ENCODE measurements around the gene MAP3K9.
A peak's percentile ranks its signal among the peaks of the same experiment; 100 is the strongest.

Gene MAP3K9

GRCh38 chr14:70821584-70822529 lies 12.5 kb upstream of the MAP3K9 start:
- H3F3A ChIP-seq (ENCODE audit: low read depth), result no peaks in the 10 kb centered on the region
- peaks cover 20% of the 10 kb centered on the region for H3K4me1 ChIP-seq (ENCODE audit: insufficient read depth, low read length, poor library complexity, severe bottlenecking)
- H4K20me1 ChIP-seq (ENCODE audit: insufficient read depth, low read length, poor library complexity, severe bottlenecking), result no peaks in the 10 kb centered on the region
- peaks cover 11% of the 10 kb centered on the region for H3K27me3 ChIP-seq (ENCODE audit: insufficient read depth, low read length, poor library complexity, severe bottlenecking)
- peak overlapping the region; percentile 90 for H3K4me2 ChIP-seq (ENCODE audit: low read depth, low read length, poor library complexity, severe bottlenecking)
- no peaks in the 10 kb centered on the region for H3K79me2 ChIP-seq (ENCODE audit: insufficient read depth, low read length)
- H3K4me3 ChIP-seq (ENCODE audit: low read length, poor library complexity, severe bottlenecking), result peak overlapping the region; percentile 82
- H3K9me2 ChIP-seq (replicated peaks; ENCODE audit: low read depth, low read length), result no peaks in the 10 kb centered on the region
- no peaks in the 10 kb centered on the region for H3K36me3 ChIP-seq (ENCODE audit: insufficient read depth, low read length)
- H3K9me3 ChIP-seq (ENCODE audit: insufficient read depth, low read depth, low read length), result no peaks in the 10 kb centered on the region
- H3K9ac ChIP-seq (ENCODE audit: low read depth, low read length, poor library complexity, severe bottlenecking), result peak overlapping the region; percentile 78
- TF ChIP-seq EZH2phosphoT487 (IDR thresholded peaks at IDR 0.05; ENCODE audit: borderline replicate concordance), result no peak
- TF ChIP-seq CTCF (conservative IDR thresholded peaks at IDR 0.05; ENCODE audit: low read length), result no peak
- peak overlapping the region; percentile 99 for H2AFZ ChIP-seq (ENCODE audit: low read length)

DNA sequence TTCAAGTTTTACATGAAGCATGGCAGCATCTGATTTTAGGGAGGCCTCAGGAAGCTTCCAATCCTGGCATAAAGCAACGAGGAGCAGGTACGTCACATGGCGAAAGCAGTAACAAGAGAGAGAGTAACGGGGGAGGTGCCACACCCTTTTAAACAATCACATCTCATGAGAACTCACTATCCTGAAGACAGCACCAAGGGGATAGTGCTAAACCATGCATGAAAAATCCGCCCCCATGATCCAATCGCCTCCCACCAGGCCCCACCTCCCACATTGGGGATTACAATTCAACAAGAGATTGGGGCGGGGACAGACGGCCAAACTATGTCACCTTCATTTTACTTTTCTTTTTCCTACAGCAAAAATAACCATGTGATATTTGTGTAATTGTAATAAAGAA lies 7.2 kb upstream of the MAP3K9 start:
- peaks cover 11% of the 10 kb centered on the region for H3K27me3 ChIP-seq (ENCODE audit: insufficient read depth, low read length, poor library complexity, severe bottlenecking)
- H3K4me2 ChIP-seq (ENCODE audit: low read depth, low read length, poor library complexity, severe bottlenecking), result no peak overlapping the region
- H3K4me1 ChIP-seq (ENCODE audit: insufficient read depth, low read length, poor library complexity, severe bottlenecking), result peaks cover 5% of the 10 kb centered on the region
- H3K79me2 ChIP-seq (ENCODE audit: insufficient read depth, low read length), result no peaks in the 10 kb centered on the region
- no peak overlapping the region for H3K4me3 ChIP-seq (ENCODE audit: low read length, poor library complexity, severe bottlenecking)
- TF ChIP-seq CTCF (conservative IDR thresholded peaks at IDR 0.05; ENCODE audit: low read length) (no peak), EZH2phosphoT487 (IDR thresholded peaks at IDR 0.05; ENCODE audit: borderline replicate concordance) (no peak)
- no peaks in the 10 kb centered on the region for H3K36me3 ChIP-seq (ENCODE audit: insufficient read depth, low read length)
- no peak overlapping the region for H2AFZ ChIP-seq (ENCODE audit: low read length)
- no peak overlapping the region for H3K9ac ChIP-seq (ENCODE audit: low read depth, low read length, poor library complexity, severe bottlenecking)
- no peaks in the 10 kb centered on the region for H3K9me3 ChIP-seq (ENCODE audit: insufficient read depth, low read depth, low read length)
- no peaks in the 10 kb centered on the region for H4K20me1 ChIP-seq (ENCODE audit: insufficient read depth, low read length, poor library complexity, severe bottlenecking)
- no peaks in the 10 kb centered on the region for H3K9me2 ChIP-seq (replicated peaks; ENCODE audit: low read depth, low read length)
- no peaks in the 10 kb centered on the region for H3F3A ChIP-seq (ENCODE audit: low read depth)

DNA sequence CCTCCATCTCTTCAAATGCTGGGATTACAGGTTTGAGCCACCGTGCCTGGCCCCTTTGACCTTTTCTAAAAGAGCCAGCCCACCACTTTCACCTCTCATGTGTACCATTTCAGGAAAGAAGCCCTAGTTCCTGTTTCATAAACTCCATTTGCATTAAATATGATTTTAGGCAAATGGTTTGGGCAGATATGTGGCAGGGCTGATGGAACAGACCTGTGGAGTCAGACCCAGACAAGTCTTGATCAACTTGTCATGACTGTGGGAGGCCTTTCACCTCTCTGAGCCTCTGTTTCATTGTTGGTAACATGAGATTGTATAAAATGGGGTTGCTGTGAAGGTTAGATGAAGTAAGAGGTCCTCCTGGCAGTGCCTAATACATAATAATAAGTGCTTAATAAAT lies 5.2 kb upstream of the MAP3K9 start:
- H4K20me1 ChIP-seq (ENCODE audit: insufficient read depth, low read length, poor library complexity, severe bottlenecking), result no peaks in the 10 kb centered on the region
- H3K4me3 ChIP-seq (ENCODE audit: low read length, poor library complexity, severe bottlenecking), result no peak overlapping the region
- no peaks in the 10 kb centered on the region for H3K9me3 ChIP-seq (ENCODE audit: insufficient read depth, low read depth, low read length)
- no peaks in the 10 kb centered on the region for H3K9me2 ChIP-seq (replicated peaks; ENCODE audit: low read depth, low read length)
- TF ChIP-seq CTCF (conservative IDR thresholded peaks at IDR 0.05; ENCODE audit: low read length) (no peak), EZH2phosphoT487 (IDR thresholded peaks at IDR 0.05; ENCODE audit: borderline replicate concordance) (no peak)
- no peak overlapping the region for H3K9ac ChIP-seq (ENCODE audit: low read depth, low read length, poor library complexity, severe bottlenecking)
- no peak overlapping the region for H3K4me2 ChIP-seq (ENCODE audit: low read depth, low read length, poor library complexity, severe bottlenecking)
- H3K79me2 ChIP-seq (ENCODE audit: insufficient read depth, low read length), result no peaks in the 10 kb centered on the region
- no peaks in the 10 kb centered on the region for H3F3A ChIP-seq (ENCODE audit: low read depth)
- H3K36me3 ChIP-seq (ENCODE audit: insufficient read depth, low read length), result no peaks in the 10 kb centered on the region
- H3K27me3 ChIP-seq (ENCODE audit: insufficient read depth, low read length, poor library complexity, severe bottlenecking), result no peaks in the 10 kb centered on the region
- H2AFZ ChIP-seq (ENCODE audit: low read length), result no peak overlapping the region
- H3K4me1 ChIP-seq (ENCODE audit: insufficient read depth, low read length, poor library complexity, severe bottlenecking), result peaks cover 13% of the 10 kb centered on the region

Data from Loucy (cell line).